ENCODE measurements around the gene COP1.

DNA sequence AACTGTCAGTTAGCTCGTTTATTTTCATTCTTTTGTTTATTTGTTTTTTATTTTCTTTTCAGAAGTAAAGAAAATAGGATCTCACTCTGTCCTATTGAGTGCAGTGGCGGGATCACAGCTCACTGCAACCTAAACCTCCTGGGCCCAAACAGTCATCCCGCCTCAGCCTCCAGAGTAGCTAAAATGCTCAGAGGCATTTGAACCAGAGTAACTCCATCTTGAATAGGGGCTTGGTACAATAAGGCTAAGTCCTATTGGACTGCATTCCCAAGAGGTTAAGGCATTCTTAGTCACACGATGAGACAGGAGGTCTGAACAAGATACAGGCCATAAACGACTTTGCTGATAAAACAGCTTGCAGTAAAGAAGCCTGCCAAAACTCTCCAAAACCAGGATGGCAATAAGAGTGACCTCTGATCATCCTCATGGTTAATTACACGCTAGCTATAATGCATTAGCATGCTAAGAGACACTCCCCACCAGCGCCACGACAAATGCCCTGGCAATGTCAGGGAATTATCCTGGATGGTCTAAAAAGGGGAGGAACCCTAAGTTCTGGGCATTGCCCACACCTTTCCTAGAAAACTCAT lies 13.1 kb upstream of the COP1 start:
- TF ChIP-seq CTCF (IDR thresholded peaks at IDR 0.05), result no peak
- TF ChIP-seq POLR2A (IDR thresholded peaks at IDR 0.05), result no peak

Measured in tibial nerve (tissue), 3 donors.